Trophoblast cell (in vitro differentiated cells and primary cell): Measurements from ENCODE around the gene FANCC.

Experiments
- DNase-seq, 2 donors: peaks; one replicate each; pipeline ENCODE4 v3.0.0-alpha.2; 2016
- H2AFZ ChIP-seq: 2 replicates; pipeline ENCODE4 v1.6.1; 2013; ENCODE audit warnings: low read length, moderate library complexity, mild to moderate bottlenecking; ENCODE audit not compliant: insufficient read depth, poor library complexity
- H2AK5ac ChIP-seq: 2 replicates; pipeline ENCODE4 v1.6.1; 2013; ENCODE audit warnings: mild to moderate bottlenecking, low read length
- H2BK120ac ChIP-seq: 2 replicates; pipeline ENCODE4 v1.6.1; 2013; ENCODE audit warnings: low read length, mild to moderate bottlenecking, moderate library complexity; ENCODE audit not compliant: insufficient read depth, poor library complexity
- H2BK12ac ChIP-seq: 2 replicates; pipeline ENCODE4 v1.6.1; 2013; ENCODE audit warnings: mild to moderate bottlenecking, low read length, moderate library complexity
- H2BK5ac ChIP-seq: 2 replicates; pipeline ENCODE4 v1.6.1; 2013; ENCODE audit warnings: low read length, low read depth, moderate library complexity, mild to moderate bottlenecking; ENCODE audit not compliant: poor library complexity
- H3K14ac ChIP-seq: 2 replicates; pipeline ENCODE4 v1.6.1; 2013; ENCODE audit warnings: mild to moderate bottlenecking, low read length
- H3K18ac ChIP-seq: 2 replicates; pipeline ENCODE4 v1.6.1; 2013; ENCODE audit warnings: mild to moderate bottlenecking, low read length
- H3K23ac ChIP-seq: 2 replicates; pipeline ENCODE4 v1.6.1; 2013; ENCODE audit warnings: low read length
- H3K27ac ChIP-seq: 2 replicates; pipeline ENCODE4 v1.5.1; 2013; ENCODE audit warnings: low read depth, mild to moderate bottlenecking, inconsistent platforms, low read length, moderate library complexity
- H3K27me3 ChIP-seq: 2 replicates; pipeline ENCODE4 v1.6.1; 2013; ENCODE audit warnings: inconsistent platforms, mild to moderate bottlenecking, low read length, moderate library complexity; ENCODE audit not compliant: insufficient read depth
- H3K36me3 ChIP-seq, 2 experiments: 1 replicate in 1 of 2; 2 replicates in 1 of 2; pipeline ENCODE4 v1.6.1; 2013; ENCODE audit warnings: low read length in 2 of 2, mild to moderate bottlenecking in 2 of 2, moderate library complexity in 1 of 2; ENCODE audit not compliant: insufficient read depth in 2 of 2, control insufficient read depth in 1 of 2
- H3K4ac ChIP-seq: 2 replicates; pipeline ENCODE4 v1.6.1; 2013; ENCODE audit warnings: low read depth, mild to moderate bottlenecking, low read length, moderate library complexity
- H3K4me1 ChIP-seq, 2 experiments: 1 replicate in 1 of 2; 2 replicates in 1 of 2; pipeline ENCODE4 v1.6.1; 2013; ENCODE audit warnings: low read length in 2 of 2, mild to moderate bottlenecking in 2 of 2, moderate library complexity in 1 of 2; ENCODE audit not compliant: insufficient read depth in 2 of 2, control insufficient read depth in 1 of 2
- H3K4me2 ChIP-seq: 2 replicates; pipeline ENCODE4 v1.6.1; 2013; ENCODE audit warnings: inconsistent platforms, mild to moderate bottlenecking, low read length, moderate library complexity
- H3K4me3 ChIP-seq: 2 replicates; pipeline ENCODE4 v1.5.1; 2013; ENCODE audit warnings: mild to moderate bottlenecking, low read depth, low read length, inconsistent platforms
- H3K79me1 ChIP-seq: one replicate; pipeline ENCODE4 v1.6.1; 2013; ENCODE audit warnings: low read length
- H3K79me2 ChIP-seq: 2 replicates; pipeline ENCODE4 v1.6.1; 2013; ENCODE audit warnings: low read length, mild to moderate bottlenecking; ENCODE audit not compliant: control insufficient read depth, insufficient read depth, poor library complexity
- H3K9ac ChIP-seq: 2 replicates; pipeline ENCODE4 v1.6.1; 2013; ENCODE audit warnings: mild to moderate bottlenecking, low read length
- H3K9me3 ChIP-seq: 2 replicates; pipeline ENCODE4 v1.6.1; 2013; ENCODE audit warnings: low read depth, mild to moderate bottlenecking, control low read depth, inconsistent platforms, low read length; ENCODE audit not compliant: insufficient read depth
- H4K12ac ChIP-seq: 2 replicates; pipeline ENCODE4 v1.6.1; 2013; ENCODE audit warnings: low read depth, mild to moderate bottlenecking, low read length, moderate library complexity
- H4K8ac ChIP-seq: 2 replicates; pipeline ENCODE4 v1.6.1; 2013; ENCODE audit warnings: low read depth, mild to moderate bottlenecking, low read length, moderate library complexity
- H4K91ac ChIP-seq: one replicate; pipeline ENCODE4 v1.6.1; 2013; ENCODE audit warnings: low read depth, mild to moderate bottlenecking, low read length, moderate library complexity
- WGBS: extraction: QIAGEN DNeasy Blood & Tissue Kit; methylation state at CpG from one replicate; pipeline ENCODE4 v1.1.7; 2013; ENCODE audit warnings: missing lambda C conversion rate; ENCODE audit not compliant: insufficient read length, insufficient coverage; ENCODE audit errors: extremely low coverage; 5-methylcytosine and 5-hydroxymethylcytosine counted together

Gene FANCC

DNA sequence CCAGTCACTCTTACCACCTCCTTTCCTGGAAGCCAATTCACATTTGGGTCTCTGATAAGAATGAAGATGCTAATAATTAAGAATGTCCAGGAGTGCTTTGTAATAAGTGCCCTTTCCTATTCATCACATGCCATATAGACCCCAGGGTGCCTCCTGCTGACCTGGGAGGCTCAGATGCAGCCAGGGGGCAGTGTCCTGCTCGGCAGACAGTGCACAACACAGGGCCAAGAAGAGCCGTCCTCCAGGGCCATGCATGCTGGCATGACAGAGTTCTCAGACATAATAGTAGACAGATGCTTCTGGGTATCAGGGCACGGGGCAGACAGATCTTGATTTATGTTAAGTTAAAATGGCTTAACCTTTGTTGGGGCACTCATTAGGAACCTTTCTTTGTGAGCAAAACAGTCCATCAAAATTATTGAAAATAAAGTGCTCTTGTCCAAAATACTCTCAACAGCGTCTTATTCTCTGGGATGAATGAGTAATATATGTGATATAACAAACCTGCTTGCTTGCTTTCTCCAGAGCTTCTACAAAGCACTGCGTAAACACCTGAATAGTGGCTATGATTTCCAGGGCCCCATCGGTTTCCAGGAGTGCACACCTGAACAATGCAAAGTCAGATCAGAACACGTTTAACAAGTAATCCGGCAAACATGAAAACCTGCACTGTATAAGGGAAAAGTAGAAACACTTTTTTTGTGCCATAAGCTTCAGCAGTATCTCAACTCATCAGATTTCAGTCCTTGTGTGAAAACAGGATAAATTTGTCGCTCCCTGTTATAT is 192.7 kb downstream of the FANCC start:
- H2AK5ac ChIP-seq = no peak overlapping the region
- H3K9ac ChIP-seq = no peak overlapping the region
- H2AFZ ChIP-seq = no peak overlapping the region
- H2BK5ac ChIP-seq = no peak overlapping the region
- no peak overlapping the region for H3K23ac ChIP-seq
- no peak overlapping the region for H3K18ac ChIP-seq
- no peaks in the 10 kb centered on the region for H3K9me3 ChIP-seq
- H4K91ac ChIP-seq = no peak overlapping the region
- no peak overlapping the region for H3K4me3 ChIP-seq
- H3K27me3 ChIP-seq = no peaks in the 10 kb centered on the region
- H3K4me1 ChIP-seq = peaks cover 0 to 6% of the 10 kb centered on the region in 2 experiments
- no peaks in the 10 kb centered on the region for H3K79me2 ChIP-seq
- no peak for DNase-seq
- no CpG with 5 or more reads among the region's 9 CpGs for WGBS
- H4K12ac ChIP-seq = no peak overlapping the region
- H3K79me1 ChIP-seq = no peaks in the 10 kb centered on the region
- H3K14ac ChIP-seq = no peak overlapping the region
- no peak overlapping the region for H2BK12ac ChIP-seq
- no peak overlapping the region for H2BK120ac ChIP-seq
- no peaks in the 10 kb centered on the region for H3K36me3 ChIP-seq
- H3K4me2 ChIP-seq = no peak overlapping the region
- H3K27ac ChIP-seq = no peak overlapping the region
- H3K4ac ChIP-seq = no peak overlapping the region
- H4K8ac ChIP-seq = no peak overlapping the region

DNA sequence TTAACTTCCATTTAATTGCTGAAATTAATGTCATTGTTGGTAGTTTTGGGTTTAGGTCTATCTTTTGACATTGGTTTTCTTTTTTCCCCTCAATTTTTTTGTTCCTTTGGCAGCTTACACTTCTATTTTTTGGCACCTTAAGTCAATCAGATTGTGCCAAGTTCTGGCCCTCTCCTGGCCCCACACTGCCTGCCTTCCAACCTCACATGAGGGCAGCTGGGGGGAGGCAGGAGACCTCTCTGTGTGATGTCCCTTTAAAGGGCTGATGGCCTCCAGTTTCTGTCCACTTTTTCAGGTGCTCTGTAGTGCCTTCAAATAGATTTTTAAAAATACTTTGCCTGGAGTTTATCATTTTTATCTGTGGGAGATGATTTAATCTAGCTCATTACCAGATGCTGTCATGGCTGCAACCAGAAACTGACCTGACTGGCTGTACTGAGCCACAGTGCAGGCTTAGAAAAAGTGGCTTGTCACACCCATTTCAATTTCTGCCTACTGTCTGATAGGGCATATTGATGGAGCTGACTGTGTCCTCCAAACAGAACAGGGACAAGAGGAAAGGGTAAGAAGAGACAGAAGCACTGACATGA is 196.6 kb downstream of the FANCC start:
- H4K91ac ChIP-seq = no peak overlapping the region
- H3K27ac ChIP-seq = no peak overlapping the region
- no peak overlapping the region for H3K4me3 ChIP-seq
- H3K79me1 ChIP-seq = no peaks in the 10 kb centered on the region
- H3K4me2 ChIP-seq = no peak overlapping the region
- no peak overlapping the region for H2BK12ac ChIP-seq
- H3K18ac ChIP-seq = no peak overlapping the region
- H3K36me3 ChIP-seq = no peaks in the 10 kb centered on the region
- H3K4me1 ChIP-seq = peaks cover 0 to 2% of the 10 kb centered on the region in 2 experiments
- no peak overlapping the region for H2BK5ac ChIP-seq
- H3K4ac ChIP-seq = no peak overlapping the region
- H3K79me2 ChIP-seq = no peaks in the 10 kb centered on the region
- H2BK120ac ChIP-seq = no peak overlapping the region
- H2AK5ac ChIP-seq = no peak overlapping the region
- H3K9ac ChIP-seq = no peak overlapping the region
- no peaks in the 10 kb centered on the region for H3K27me3 ChIP-seq
- H3K9me3 ChIP-seq = no peaks in the 10 kb centered on the region
- no peak overlapping the region for H3K23ac ChIP-seq
- no peak overlapping the region for H2AFZ ChIP-seq
- H4K12ac ChIP-seq = no peak overlapping the region
- H4K8ac ChIP-seq = no peak overlapping the region
- no peak overlapping the region for H3K14ac ChIP-seq
- DNase-seq = no peak

DNA sequence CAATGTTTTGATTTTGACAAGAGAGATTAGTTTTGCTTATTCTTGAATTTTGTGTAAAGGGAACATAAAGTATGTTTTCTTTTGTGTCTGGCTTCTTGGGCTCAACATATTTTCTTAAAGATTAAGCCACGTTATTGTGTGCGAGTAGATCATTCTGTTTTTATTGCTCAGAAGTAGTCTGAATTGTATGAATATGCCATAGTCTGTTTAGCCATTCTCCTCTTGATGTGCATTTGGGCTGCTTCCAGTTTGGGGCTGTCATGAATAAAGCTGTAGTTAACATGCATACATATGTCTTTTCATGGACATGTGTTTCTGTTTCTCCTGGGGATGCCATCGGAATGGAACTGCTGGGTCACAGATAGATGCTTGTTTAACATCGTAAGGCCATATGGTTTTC is 198.9 kb downstream of the FANCC start:
- H2BK120ac ChIP-seq = no peak overlapping the region
- H3K36me3 ChIP-seq = peaks cover 0 to 2% of the 10 kb centered on the region in 2 experiments
- no peak overlapping the region for H3K4me2 ChIP-seq
- no peak overlapping the region for H2AFZ ChIP-seq
- H4K8ac ChIP-seq = no peak overlapping the region
- WGBS = no CpG with 5 or more reads among the region's 4 CpGs
- H3K18ac ChIP-seq = no peak overlapping the region
- no peaks in the 10 kb centered on the region for H3K79me1 ChIP-seq
- H3K27me3 ChIP-seq = no peaks in the 10 kb centered on the region
- H3K9ac ChIP-seq = no peak overlapping the region
- H2AK5ac ChIP-seq = no peak overlapping the region
- H3K79me2 ChIP-seq = no peaks in the 10 kb centered on the region
- no peak overlapping the region for H2BK12ac ChIP-seq
- H3K4ac ChIP-seq = no peak overlapping the region
- H4K12ac ChIP-seq = no peak overlapping the region
- no peak overlapping the region for H3K27ac ChIP-seq
- H3K14ac ChIP-seq = no peak overlapping the region
- no peak overlapping the region for H4K91ac ChIP-seq
- H3K4me3 ChIP-seq = no peak overlapping the region
- DNase-seq = no peak
- H2BK5ac ChIP-seq = no peak overlapping the region
- no peaks in the 10 kb centered on the region for H3K4me1 ChIP-seq
- peaks cover 2% of the 10 kb centered on the region for H3K9me3 ChIP-seq
- H3K23ac ChIP-seq = no peak overlapping the region

DNA sequence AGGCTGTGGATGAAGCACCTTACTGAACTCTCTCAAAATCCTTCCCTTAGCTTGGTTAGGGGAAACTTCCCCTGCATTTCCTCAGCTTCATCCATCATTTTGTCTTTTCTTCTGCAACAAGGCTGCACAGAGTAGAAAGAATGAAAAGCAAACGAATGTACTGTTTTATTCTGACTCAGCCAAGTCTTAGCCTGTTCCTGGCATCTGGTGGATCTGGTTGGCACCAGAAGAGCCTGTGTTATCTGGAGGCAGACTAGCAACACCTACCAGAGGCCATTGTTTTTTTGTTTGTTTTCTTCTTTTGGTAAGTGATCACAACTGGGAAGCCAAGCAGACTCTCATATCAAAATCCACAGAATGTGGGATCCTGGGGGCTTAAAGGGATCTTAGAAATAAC is 200.7 kb downstream of the FANCC start:
- Histone ChIP-seq H3K9ac (no peak overlapping the region), H3K27ac (no peak overlapping the region), H3K79me2 (no peaks in the 10 kb centered on the region), H2AFZ (no peak overlapping the region), H3K23ac (no peak overlapping the region), H3K4me3 (no peak overlapping the region), H3K9me3 (peaks cover 2% of the 10 kb centered on the region), H4K8ac (no peak overlapping the region), H4K12ac (no peak overlapping the region), H4K91ac (no peak overlapping the region), H2AK5ac (no peak overlapping the region), H2BK5ac (no peak overlapping the region), H3K14ac (no peak overlapping the region), H2BK120ac (no peak overlapping the region), H3K4me2 (no peak overlapping the region), H3K18ac (no peak overlapping the region), H2BK12ac (no peak overlapping the region), H3K36me3 (peaks cover 6 to 12% of the 10 kb centered on the region in 2 experiments), H3K79me1 (no peaks in the 10 kb centered on the region), H3K4me1 (no peaks in the 10 kb centered on the region), H3K4ac (no peak overlapping the region), H3K27me3 (no peaks in the 10 kb centered on the region)
- DNase-seq = no peak
- no CpG with 5 or more reads among the region's 1 CpG for WGBS
